IMR-90 (cell line): Measurements from ENCODE around the gene SEMA6D. TPM values are rescaled to one million over a fixed set of nuclear protein-coding genes. Genes with fewer than 3 reads are reported as not detected.

ENCODE experiments used
- ATAC-seq: fragments of 200-7000 bp; cut with Tn5 transposase; 2 replicates; pipeline ENCODE4 v1.9.1; 2020; ENCODE audit warnings: low read depth, mild to moderate bottlenecking, moderate library complexity
- BruUV-seq: library from RNA; stranded (reverse); fragments of 400-500 nt; replicated peaks from 2 replicates; lab custom pipeline; 2021; lab: Mats Ljungman, UMichigan
- CTCF ChIA-PET: fragments of 300-600 bp; formaldehyde crosslinking; extraction: SDS; loops from one replicate; lab custom pipeline; 2021; ENCODE audit warnings: antibody characterized with exemption; lab: Yijun Ruan, JAX
- POLR2A ChIA-PET: fragments of 300-600 bp; sonication (Branson Sonifier 250); formaldehyde crosslinking; loops from one replicate; lab custom pipeline; 2022; ENCODE audit warnings: antibody characterized with exemption; ENCODE audit not compliant: unreplicated experiment; lab: Charles Lee
- DNase-seq: peaks from one replicate; pipeline ENCODE4 v3.0.0; 2013
- H2AFZ ChIP-seq: replicated peaks from 2 replicates; pipeline ENCODE3; 2013; ENCODE audit warnings: low read length, mild to moderate bottlenecking; ENCODE audit not compliant: poor library complexity
- H2AK5ac ChIP-seq: 2 replicates; pipeline ENCODE4 v1.6.1; 2013; ENCODE audit warnings: low read depth, low read length, inconsistent platforms
- H2AK9ac ChIP-seq: replicated peaks from 2 replicates; pipeline ENCODE3; 2013; ENCODE audit warnings: mild to moderate bottlenecking, low read depth, low read length, moderate library complexity; ENCODE audit not compliant: poor library complexity
- H2BK120ac ChIP-seq: 2 replicates; pipeline ENCODE4 v1.6.1; 2013; ENCODE audit warnings: low read depth, low read length, inconsistent platforms
- H2BK15ac ChIP-seq: 3 replicates; pipeline ENCODE4 v1.6.1; 2013; ENCODE audit warnings: low read depth, low read length, inconsistent platforms
- H2BK20ac ChIP-seq: 2 replicates; pipeline ENCODE4 v1.6.1; 2013; ENCODE audit warnings: low read depth, mild to moderate bottlenecking, inconsistent platforms, low read length, moderate library complexity
- H2BK5ac ChIP-seq: 2 replicates; pipeline ENCODE4 v1.6.1; 2013; ENCODE audit warnings: mild to moderate bottlenecking, low read depth, low read length, inconsistent platforms; ENCODE audit not compliant: poor library complexity, severe bottlenecking
- H3K14ac ChIP-seq: replicated peaks from 2 replicates; pipeline ENCODE4 v1.6.1; 2013; ENCODE audit warnings: low read depth, low read length, inconsistent platforms
- H3K18ac ChIP-seq: 2 replicates; pipeline ENCODE4 v1.6.1; 2013; ENCODE audit warnings: low read depth, low read length, control low read depth
- H3K23ac ChIP-seq: 2 replicates; pipeline ENCODE4 v1.6.1; 2013; ENCODE audit warnings: low read depth, low read length, inconsistent platforms
- H3K27ac ChIP-seq: 2 replicates; pipeline ENCODE4 v1.5.1; 2013; ENCODE audit warnings: mild to moderate bottlenecking, control low read depth, low read length; ENCODE audit not compliant: insufficient read depth
- H3K27me3 ChIP-seq: 2 replicates; pipeline ENCODE4 v1.6.1; 2013; ENCODE audit warnings: low read length; ENCODE audit not compliant: control insufficient read depth, insufficient read depth
- H3K36me3 ChIP-seq: 2 replicates; pipeline ENCODE4 v1.6.1; 2013; ENCODE audit warnings: low read length, mixed read lengths; ENCODE audit not compliant: control insufficient read depth, insufficient read depth
- H3K4ac ChIP-seq: 2 replicates; pipeline ENCODE4 v1.6.1; 2013; ENCODE audit warnings: low read depth, low read length, inconsistent platforms
- H3K4me1 ChIP-seq: 2 replicates; pipeline ENCODE4 v1.6.1; 2013; ENCODE audit warnings: low read length, mixed read lengths; ENCODE audit not compliant: control insufficient read depth, insufficient read depth
- H3K4me2 ChIP-seq: 2 replicates; pipeline ENCODE4 v1.6.1; 2013; ENCODE audit warnings: low read depth, mild to moderate bottlenecking, control low read depth, low read length, moderate library complexity
- H3K4me3 ChIP-seq: 2 replicates; pipeline ENCODE4 v1.5.1; 2013; ENCODE audit warnings: low read depth, mild to moderate bottlenecking, control low read depth, low read length, moderate library complexity; ENCODE audit not compliant: insufficient read depth
- H3K56ac ChIP-seq: 2 replicates; pipeline ENCODE4 v1.6.1; 2013; ENCODE audit warnings: low read length, inconsistent platforms; ENCODE audit not compliant: insufficient read depth; ENCODE audit errors: extremely low read depth
- H3K79me1 ChIP-seq, 2 experiments: 2 replicates each; pipeline ENCODE4 v1.6.1; 2013; ENCODE audit warnings: low read length in 2 of 2, inconsistent platforms in 1 of 2, low read depth in 1 of 2
- H3K9ac ChIP-seq: 2 replicates; pipeline ENCODE4 v1.6.1; 2013; ENCODE audit warnings: low read depth, low read length, control low read depth
- H3K9me1 ChIP-seq: 2 replicates; pipeline ENCODE4 v1.6.1; 2013; ENCODE audit warnings: low read length, inconsistent platforms; ENCODE audit not compliant: insufficient read depth
- H3K9me3 ChIP-seq: 2 replicates; pipeline ENCODE4 v1.6.1; 2013; ENCODE audit warnings: low read length; ENCODE audit not compliant: control insufficient read depth, insufficient read depth
- H4K20me1 ChIP-seq: 2 replicates; pipeline ENCODE4 v1.6.1; 2013; ENCODE audit warnings: low read length, inconsistent platforms; ENCODE audit not compliant: insufficient read depth
- H4K5ac ChIP-seq: 2 replicates; pipeline ENCODE4 v1.6.1; 2013; ENCODE audit warnings: mild to moderate bottlenecking, low read depth, low read length, control low read depth
- H4K8ac ChIP-seq, 2 experiments: 2 replicates each; pipeline ENCODE4 v1.6.1; 2013; ENCODE audit warnings: low read depth in 2 of 2, low read length in 2 of 2, control low read depth in 1 of 2, inconsistent platforms in 1 of 2
- H4K91ac ChIP-seq: 2 replicates; pipeline ENCODE4 v1.6.1; 2013; ENCODE audit warnings: low read depth, low read length, inconsistent platforms; ENCODE audit not compliant: insufficient read depth
- CTCF ChIP-seq: conservative IDR thresholded peaks from 2 replicates; pipeline ENCODE4 v1.5.1; 2012; ENCODE audit warnings: mild to moderate bottlenecking, low read depth, low read length, improper control_type of control experiment
- MXI1 ChIP-seq: IDR thresholded peaks from 2 replicates; pipeline ENCODE4 v1.6.1; 2012; ENCODE audit warnings: low read depth, mild to moderate bottlenecking, low read length, moderate library complexity, borderline replicate concordance
- SMC3 ChIP-seq: fragments of 150-350 bp; IDR thresholded peaks from 2 replicates; pipeline ENCODE4 v1.6.1; 2016; ENCODE audit warnings: low read depth, mild to moderate bottlenecking, antibody characterized with exemption, low read length, moderate library complexity
- WGBS, 2 experiments: methylation state at CpG; one replicate each; pipeline versions ENCODE4 v1.1.5 to v1.1.7; 2013; ENCODE audit warnings: missing lambda C conversion rate in 2 of 2; ENCODE audit not compliant: insufficient read length in 1 of 2; ENCODE audit errors: extremely low coverage in 2 of 2; 5-methylcytosine and 5-hydroxymethylcytosine counted together
- dilution Hi-C: fragments of 300-500 bp; cut with HindIII; formaldehyde crosslinking; loops from one replicate; pipeline ENCODE4 v1.14.3; 2018; ENCODE audit warnings: low sequenced_read_pairs; ENCODE audit not compliant: unreplicated experiment
- in situ Hi-C: fragments of 300-500 bp; cut with MboI; formaldehyde crosslinking; loops from 3 replicates; pipeline ENCODE4 v1.14.3; 2019; ENCODE audit warnings: low sequenced_read_pairs, inconsistent platforms, mixed read lengths
- intact Hi-C: fragments of 100-400 bp; cut with micrococcal nuclease; formaldehyde crosslinking; loops from 2 replicates; pipeline ENCODE4 v1.10.0; 2022
- polyA plus RNA-seq, 3 experiments: library from polyadenylated mRNA; depleted of rRNA; stranded (reverse); fragments of >200 nt; gene quantifications; 2 replicates each; pipeline ENCODE4 v1.2.3, GENCODE V29; 2012; ENCODE audit warnings: low replicate concordance in 1 of 3
- total RNA-seq: library from RNA; depleted of rRNA; stranded (reverse); fragments of >200 nt; gene quantifications from 2 replicates; pipeline ENCODE4 v1.2.3, GENCODE V29; 2012

SEMA6D gene
- total and polyA plus RNA-seq, 2 of the 4 experiments (the other 2 are of a cell fraction): 12.6 to 17.4 TPM

DNA sequence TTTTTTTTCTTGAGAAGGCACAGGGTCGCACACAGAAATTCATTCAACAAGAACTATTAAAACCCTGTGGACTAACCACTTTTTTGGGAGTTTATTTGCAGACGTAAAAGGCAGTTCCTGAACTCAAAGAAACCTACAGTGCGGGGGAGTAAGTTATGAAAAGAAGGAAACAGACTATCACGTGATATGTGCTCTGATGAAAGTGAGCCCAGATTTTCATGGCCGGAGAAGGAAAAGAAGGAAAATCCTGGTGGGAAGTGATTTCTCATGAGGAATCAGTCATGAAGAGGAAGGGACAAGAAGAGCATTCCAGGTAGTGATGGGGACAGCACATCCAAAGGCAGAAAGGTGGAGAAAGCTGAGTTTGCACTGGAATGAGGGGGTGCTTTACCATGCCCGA is 26.1 kb downstream of the SEMA6D start:
- 90% methylated on average over 3 of the region's 6 CpGs; no CpG with 5 or more reads in 1 of the 2 experiments for WGBS, 2 experiments
- peaks cover 2% of the 10 kb centered on the region; the same call in 1 of the 2 replicates for H3K4me1 ChIP-seq
- no peak overlapping the region for H4K5ac ChIP-seq
- no peak for TF ChIP-seq MXI1
- TF ChIP-seq SMC3: no peak
- no peak for TF ChIP-seq CTCF
- dilution Hi-C loops (no loop called here), in situ Hi-C loops (no loop called here), intact Hi-C loops (no loop called here)
- ChIA-PET CTCF (no interaction called here), POLR2A (no interaction called here)
- BruUV-seq: no TSS peak
- H4K91ac ChIP-seq: no peak overlapping the region
- H3K27ac ChIP-seq: no peak overlapping the region
- DNase-seq (no peak), ATAC-seq (no peak)
- no peaks in the 10 kb centered on the region for H3K27me3 ChIP-seq
- H2BK120ac ChIP-seq: no peak overlapping the region
- H2BK20ac ChIP-seq: no peak overlapping the region
- no peak overlapping the region for H4K8ac ChIP-seq
- no peak overlapping the region for H3K56ac ChIP-seq
- H2AFZ ChIP-seq: no peak overlapping the region
- no peaks in the 10 kb centered on the region for H3K9me3 ChIP-seq
- H3K36me3 ChIP-seq: peaks cover 9% of the 10 kb centered on the region
- no peak overlapping the region for H3K14ac ChIP-seq
- no peak overlapping the region for H2BK5ac ChIP-seq
- no peak overlapping the region for H3K4me2 ChIP-seq
- no peak overlapping the region for H3K9ac ChIP-seq
- H2AK5ac ChIP-seq: no peak overlapping the region
- H3K18ac ChIP-seq: no peak overlapping the region
- H3K79me1 ChIP-seq: peaks cover 5 to 48% of the 10 kb centered on the region in 2 experiments; a peak in 3 of 4 replicates
- H3K4me3 ChIP-seq: no peak overlapping the region
- H4K20me1 ChIP-seq: no peaks in the 10 kb centered on the region
- H2BK15ac ChIP-seq: no peak overlapping the region
- no peak overlapping the region for H3K4ac ChIP-seq
- no peak overlapping the region for H3K23ac ChIP-seq
- no peak overlapping the region for H2AK9ac ChIP-seq
- H3K9me1 ChIP-seq: 0 out of 2 replicates have a peak, but pooled peaks cover 8% of the 10 kb centered on the region
